ENCODE measurements around the gene POU2AF2.

The POU2AF2 gene

DNA sequence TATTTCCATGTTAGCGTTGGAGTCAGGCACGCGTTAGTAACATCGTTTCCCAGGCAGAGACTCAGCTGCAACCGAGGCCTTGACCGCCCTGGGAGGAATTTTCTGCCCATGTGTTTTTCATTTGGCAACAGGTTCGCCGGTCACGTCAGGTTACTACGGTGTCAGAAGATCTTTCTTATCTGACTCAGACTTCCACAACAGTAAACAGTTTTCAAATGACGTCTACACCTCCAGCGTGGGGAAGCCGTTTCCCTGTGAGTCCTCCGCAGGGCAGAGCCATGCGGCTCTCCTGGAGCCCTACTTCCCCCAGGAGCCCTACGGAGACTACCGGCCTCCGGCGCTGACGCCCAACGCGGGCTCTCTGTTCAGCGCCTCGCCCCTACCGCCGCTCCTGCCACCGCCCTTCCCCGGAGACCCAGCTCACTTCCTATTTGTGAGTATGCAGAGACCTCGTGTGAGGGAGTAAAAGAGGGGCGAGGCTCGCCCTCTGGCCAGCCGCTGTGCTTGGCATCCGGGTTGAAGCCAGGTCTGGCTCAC, 38.5 kb downstream of the POU2AF2 start:
- no peak for TF ChIP-seq TAF1 (IDR thresholded peaks at IDR 0.05; ENCODE audit: borderline replicate concordance, insufficient read depth, low read length)
- TF ChIP-seq POLR2AphosphoS5 (IDR thresholded peaks at IDR 0.05; ENCODE audit: low read depth, low read length), result no peak
- TF ChIP-seq, protein P1, sequence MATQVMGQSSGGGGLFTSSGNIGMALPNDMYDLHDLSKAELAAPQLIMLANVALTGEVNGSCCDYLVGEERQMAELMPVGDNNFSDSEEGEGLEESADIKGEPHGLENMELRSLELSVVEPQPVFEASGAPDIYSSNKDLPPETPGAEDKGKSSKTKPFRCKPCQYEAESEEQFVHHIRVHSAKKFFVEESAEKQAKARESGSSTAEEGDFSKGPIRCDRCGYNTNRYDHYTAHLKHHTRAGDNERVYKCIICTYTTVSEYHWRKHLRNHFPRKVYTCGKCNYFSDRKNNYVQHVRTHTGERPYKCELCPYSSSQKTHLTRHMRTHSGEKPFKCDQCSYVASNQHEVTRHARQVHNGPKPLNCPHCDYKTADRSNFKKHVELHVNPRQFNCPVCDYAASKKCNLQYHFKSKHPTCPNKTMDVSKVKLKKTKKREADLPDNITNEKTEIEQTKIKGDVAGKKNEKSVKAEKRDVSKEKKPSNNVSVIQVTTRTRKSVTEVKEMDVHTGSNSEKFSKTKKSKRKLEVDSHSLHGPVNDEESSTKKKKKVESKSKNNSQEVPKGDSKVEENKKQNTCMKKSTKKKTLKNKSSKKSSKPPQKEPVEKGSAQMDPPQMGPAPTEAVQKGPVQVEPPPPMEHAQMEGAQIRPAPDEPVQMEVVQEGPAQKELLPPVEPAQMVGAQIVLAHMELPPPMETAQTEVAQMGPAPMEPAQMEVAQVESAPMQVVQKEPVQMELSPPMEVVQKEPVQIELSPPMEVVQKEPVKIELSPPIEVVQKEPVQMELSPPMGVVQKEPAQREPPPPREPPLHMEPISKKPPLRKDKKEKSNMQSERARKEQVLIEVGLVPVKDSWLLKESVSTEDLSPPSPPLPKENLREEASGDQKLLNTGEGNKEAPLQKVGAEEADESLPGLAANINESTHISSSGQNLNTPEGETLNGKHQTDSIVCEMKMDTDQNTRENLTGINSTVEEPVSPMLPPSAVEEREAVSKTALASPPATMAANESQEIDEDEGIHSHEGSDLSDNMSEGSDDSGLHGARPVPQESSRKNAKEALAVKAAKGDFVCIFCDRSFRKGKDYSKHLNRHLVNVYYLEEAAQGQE (IDR thresholded peaks at IDR 0.05; ENCODE audit: insufficient read depth in 1 of 2, low read depth in 2 of 2, low read length in 2 of 2), result no peak
- no peak for TF ChIP-seq FOXP2 (optimal IDR thresholded peaks at IDR 0.05; ENCODE audit: borderline replicate concordance, extremely low read depth, extremely low read length, insufficient read depth)
- no peak for TF ChIP-seq SIN3A (IDR thresholded peaks at IDR 0.05; ENCODE audit: borderline replicate concordance, insufficient read depth, low read length)

DNA sequence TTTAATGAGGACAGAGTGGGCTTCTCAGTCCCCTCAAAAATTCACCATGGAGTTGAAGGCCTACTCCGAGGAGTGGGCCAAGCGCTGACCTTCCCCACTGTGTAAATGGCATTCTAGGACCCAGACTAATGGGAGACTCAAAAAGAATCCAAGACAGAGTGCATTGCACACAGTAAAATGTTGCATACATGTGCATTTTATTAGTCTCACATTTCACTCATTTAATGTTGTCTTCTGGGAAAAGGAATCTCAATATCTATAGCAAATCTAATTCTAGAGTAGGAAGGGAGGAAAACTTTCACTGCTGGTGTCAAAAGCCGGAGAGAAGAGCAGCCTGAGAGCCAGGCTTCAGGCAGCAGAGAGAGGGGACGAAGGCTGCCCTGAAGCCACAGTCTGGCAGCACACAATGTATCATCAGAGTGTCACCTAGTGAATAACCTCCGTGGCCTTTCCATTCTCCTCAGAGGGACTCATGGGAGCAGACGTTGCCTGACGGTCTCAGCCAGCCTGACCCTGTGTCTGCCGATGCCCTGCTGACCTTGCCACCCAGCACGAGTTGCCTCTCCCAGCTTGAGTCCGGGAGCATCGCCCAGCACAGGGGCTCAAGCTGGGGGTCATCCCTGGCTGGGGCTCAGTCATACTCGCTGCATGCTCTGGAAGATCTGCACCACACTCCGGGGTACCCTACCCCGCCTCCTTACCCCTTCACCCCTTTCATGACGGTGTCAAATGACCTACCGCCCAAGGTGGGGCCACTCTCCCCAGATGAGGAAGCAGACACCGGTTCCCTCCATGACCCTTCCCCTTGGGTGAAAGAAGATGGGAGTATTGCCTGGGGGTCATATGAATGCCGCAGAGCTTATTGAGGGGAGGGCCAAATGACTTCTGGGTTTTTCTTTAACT, 39.9 kb downstream of the POU2AF2 start:
- no peak for TF ChIP-seq SIN3A (IDR thresholded peaks at IDR 0.05; ENCODE audit: borderline replicate concordance, insufficient read depth, low read length)
- TF ChIP-seq, protein P1 (IDR thresholded peaks at IDR 0.05; ENCODE audit: insufficient read depth in 1 of 2, low read depth in 2 of 2, low read length in 2 of 2), result no peak
- TF ChIP-seq POLR2AphosphoS5 (IDR thresholded peaks at IDR 0.05; ENCODE audit: low read depth, low read length), result no peak
- TF ChIP-seq FOXP2 (optimal IDR thresholded peaks at IDR 0.05; ENCODE audit: borderline replicate concordance, extremely low read depth, extremely low read length, insufficient read depth), result no peak
- TF ChIP-seq TAF1 (IDR thresholded peaks at IDR 0.05; ENCODE audit: borderline replicate concordance, insufficient read depth, low read length), result no peak

DNA sequence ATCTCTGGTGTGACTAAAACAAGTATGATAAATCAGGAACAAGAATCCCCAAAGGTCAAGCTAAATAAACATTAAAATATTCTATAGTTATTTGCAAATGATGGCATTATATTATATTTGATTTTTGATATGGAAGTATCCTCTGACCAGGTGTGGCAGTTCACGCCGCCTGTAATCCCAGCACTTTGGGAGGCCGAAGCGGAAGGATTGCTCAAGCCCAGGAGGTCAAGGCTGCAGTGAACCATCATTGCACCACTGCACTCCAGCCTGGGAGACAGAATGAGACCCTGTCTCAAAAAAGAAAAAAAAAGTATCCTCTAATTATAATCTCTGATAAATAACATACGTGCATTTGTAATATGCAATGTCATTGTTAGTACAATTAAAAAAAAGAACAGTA, 46.2 kb downstream of the POU2AF2 start:
- no peak for TF ChIP-seq TAF1 (IDR thresholded peaks at IDR 0.05; ENCODE audit: borderline replicate concordance, insufficient read depth, low read length)
- no peak for TF ChIP-seq FOXP2 (optimal IDR thresholded peaks at IDR 0.05; ENCODE audit: borderline replicate concordance, extremely low read depth, extremely low read length, insufficient read depth)
- TF ChIP-seq SIN3A (IDR thresholded peaks at IDR 0.05; ENCODE audit: borderline replicate concordance, insufficient read depth, low read length), result no peak
- TF ChIP-seq POLR2AphosphoS5 (IDR thresholded peaks at IDR 0.05; ENCODE audit: low read depth, low read length), result no peak
- TF ChIP-seq, protein P1 (IDR thresholded peaks at IDR 0.05; ENCODE audit: insufficient read depth in 1 of 2, low read depth in 2 of 2, low read length in 2 of 2), result no peak

DNA sequence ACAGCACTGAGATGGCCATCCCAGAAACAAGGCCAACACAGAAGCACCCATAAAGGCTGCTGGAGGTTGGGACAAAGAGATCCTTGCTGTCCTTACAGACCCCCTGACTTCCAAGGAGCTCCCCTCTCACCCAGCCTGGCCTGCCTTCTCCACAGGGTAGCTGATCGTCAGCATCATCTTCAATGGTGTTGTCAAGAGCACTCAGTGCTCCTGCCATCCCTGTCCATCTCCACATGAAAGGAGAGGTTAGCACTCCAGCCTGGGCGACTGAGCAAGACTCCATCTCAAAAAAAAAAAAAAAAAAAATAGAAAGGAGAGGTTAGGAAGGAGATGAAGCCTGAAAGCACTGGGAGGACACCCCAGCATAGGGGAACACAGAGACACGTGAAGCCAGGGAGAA, 50.7 kb downstream of the POU2AF2 start:
- TF ChIP-seq POLR2AphosphoS5 (IDR thresholded peaks at IDR 0.05; ENCODE audit: low read depth, low read length) (no peak), SIN3A (IDR thresholded peaks at IDR 0.05; ENCODE audit: borderline replicate concordance, insufficient read depth, low read length) (no peak), FOXP2 (optimal IDR thresholded peaks at IDR 0.05; ENCODE audit: borderline replicate concordance, extremely low read depth, extremely low read length, insufficient read depth) (no peak), TAF1 (IDR thresholded peaks at IDR 0.05; ENCODE audit: borderline replicate concordance, insufficient read depth, low read length) (no peak)
- TF ChIP-seq, protein P1 (IDR thresholded peaks at IDR 0.05; ENCODE audit: insufficient read depth in 1 of 2, low read depth in 2 of 2, low read length in 2 of 2), result no peak

Data from PFSK-1 (cell line).